SK-N-SH treated with all-trans-retinoic acid at 6 μM for 48 hours (cell line): Measurements from ENCODE around the gene OR6C74.

Experiments used
- ATAC-seq: fragments of 200-7000 bp; cut with Tn5 transposase; 3 replicates; pipeline ENCODE4 v1.9.1; 2020; ENCODE audit warnings: mild to moderate bottlenecking, moderate library complexity
- BACH2 ChIP-seq: fragments of 250-450 bp; sonication (Bioruptor Pico); IDR thresholded peaks from 2 replicates; pipeline ENCODE4 v1.9.0; 2021; ENCODE audit warnings: mild to moderate bottlenecking, borderline replicate concordance
- CREB5 ChIP-seq: fragments of 250-450 bp; sonication (Bioruptor Pico); IDR thresholded peaks from 2 replicates; pipeline ENCODE4 v1.5.1; 2020; ENCODE audit warnings: low read depth, mild to moderate bottlenecking, moderate library complexity
- CSDC2 ChIP-seq: fragments of 250-450 bp; sonication (Bioruptor Pico); IDR thresholded peaks from 2 replicates; pipeline ENCODE4 v1.5.0; 2020; ENCODE audit warnings: mild to moderate bottlenecking, moderate library complexity
- CSRNP3 ChIP-seq: fragments of 250-450 bp; sonication (Bioruptor Pico); IDR thresholded peaks from 2 replicates; pipeline ENCODE4 v1.5.1; 2021; ENCODE audit warnings: mild to moderate bottlenecking, moderate library complexity
- ESRRG ChIP-seq: fragments of 250-450 bp; sonication (Bioruptor Pico); IDR thresholded peaks from 2 replicates; pipeline ENCODE4 v1.6.1; 2021; ENCODE audit warnings: mild to moderate bottlenecking
- GLIS3 ChIP-seq: fragments of 250-450 bp; sonication (Bioruptor Pico); IDR thresholded peaks from 2 replicates; pipeline ENCODE4 v1.5.0; 2020; ENCODE audit warnings: mild to moderate bottlenecking, moderate library complexity
- ISL1 ChIP-seq: fragments of 250-450 bp; sonication (Bioruptor Pico); IDR thresholded peaks from 2 replicates; pipeline ENCODE4 v2.1.2; 2022; ENCODE audit warnings: mild to moderate bottlenecking, moderate library complexity
- OSR1 ChIP-seq: fragments of 250-450 bp; sonication (Bioruptor Pico); IDR thresholded peaks from 2 replicates; pipeline ENCODE4 v1.8.0; 2022; ENCODE audit warnings: moderate library complexity, mild to moderate bottlenecking, inconsistent platforms
- PATZ1 ChIP-seq: fragments of 250-450 bp; sonication (Bioruptor Pico); IDR thresholded peaks from 2 replicates; pipeline ENCODE4 v1.8.0; 2020; ENCODE audit warnings: mild to moderate bottlenecking, moderate library complexity, borderline replicate concordance
- POU6F1 ChIP-seq: fragments of 250-450 bp; sonication (Bioruptor Pico); IDR thresholded peaks from 2 replicates; pipeline ENCODE4 v1.8.0; 2021; ENCODE audit warnings: low read depth, mild to moderate bottlenecking, moderate library complexity, borderline replicate concordance
- PPARA ChIP-seq: fragments of 250-450 bp; sonication (Bioruptor Pico); IDR thresholded peaks from 2 replicates; pipeline ENCODE4 v1.5.0; 2020; ENCODE audit warnings: mild to moderate bottlenecking, borderline replicate concordance
- RARB ChIP-seq: fragments of 250-450 bp; sonication (Bioruptor Pico); IDR thresholded peaks from 2 replicates; pipeline ENCODE4 v1.8.0; 2021; ENCODE audit warnings: mild to moderate bottlenecking, moderate library complexity
- SNAI2 ChIP-seq: fragments of 250-450 bp; sonication (Bioruptor Pico); IDR thresholded peaks from 2 replicates; pipeline ENCODE4 v1.5.0; 2020; ENCODE audit warnings: mild to moderate bottlenecking, moderate library complexity
- TCF4 ChIP-seq: fragments of 250-450 bp; sonication (Bioruptor Pico); IDR thresholded peaks from 2 replicates; pipeline ENCODE4 v1.8.0; 2021; ENCODE audit warnings: mild to moderate bottlenecking, moderate library complexity, borderline replicate concordance
- TOX ChIP-seq: fragments of 250-450 bp; sonication (Bioruptor Pico); IDR thresholded peaks from 2 replicates; pipeline ENCODE4 v1.8.0; 2021; ENCODE audit warnings: mild to moderate bottlenecking, moderate library complexity, borderline replicate concordance
- TSHZ2 ChIP-seq: fragments of 250-450 bp; sonication (Bioruptor Pico); IDR thresholded peaks from 2 replicates; pipeline ENCODE4 v1.5.0; 2020; ENCODE audit warnings: mild to moderate bottlenecking, moderate library complexity
- ZC3H10 ChIP-seq: fragments of 250-450 bp; sonication (Bioruptor Pico); IDR thresholded peaks from 2 replicates; pipeline ENCODE4 v1.5.1; 2021; ENCODE audit warnings: mild to moderate bottlenecking, moderate library complexity
- ZFP3 ChIP-seq: fragments of 250-450 bp; sonication (Bioruptor Pico); IDR thresholded peaks from 2 replicates; pipeline ENCODE4 v1.5.0; 2020; ENCODE audit warnings: mild to moderate bottlenecking, moderate library complexity
- ZFP30 ChIP-seq: fragments of 450-650 bp; formaldehyde crosslinking; IDR thresholded peaks from 2 replicates; pipeline ENCODE4 v1.5.0; 2022; ENCODE audit warnings: mild to moderate bottlenecking, moderate library complexity
- ZNF565 ChIP-seq: fragments of 450-650 bp; formaldehyde crosslinking; conservative IDR thresholded peaks from 2 replicates; pipeline ENCODE4 v1.5.0; 2020; ENCODE audit warnings: low read depth, mild to moderate bottlenecking, moderate library complexity
- ZNF70 ChIP-seq: fragments of 450-650 bp; formaldehyde crosslinking; IDR thresholded peaks from 2 replicates; pipeline ENCODE4 v1.5.0; 2020; ENCODE audit warnings: mild to moderate bottlenecking, moderate library complexity
- ZNF8 ChIP-seq: fragments of 450-650 bp; formaldehyde crosslinking; IDR thresholded peaks from 2 replicates; pipeline ENCODE4 v1.5.0; 2020; ENCODE audit warnings: mild to moderate bottlenecking, moderate library complexity

The OR6C74 gene

GRCh38 chr12:55253281-55253680, 8.9 kb downstream of the OR6C74 start:
- ATAC-seq = no peak
- no peak for TF ChIP-seq TSHZ2 (CRISPR knock-in tag)
- no peak for TF ChIP-seq ISL1 (CRISPR knock-in tag)
- no peak for TF ChIP-seq PPARA
- no peak for TF ChIP-seq SNAI2
- TF ChIP-seq ZC3H10 (CRISPR knock-in tag) = no peak
- TF ChIP-seq POU6F1 (CRISPR knock-in tag) = no peak
- no peak for TF ChIP-seq TOX
- no peak for TF ChIP-seq CSDC2 (CRISPR knock-in tag)
- no peak for TF ChIP-seq TCF4 (CRISPR knock-in tag)
- no peak for TF ChIP-seq GLIS3 (CRISPR knock-in tag)
- no peak for TF ChIP-seq ZNF8 (CRISPR knock-in tag)
- no peak for TF ChIP-seq CREB5 (CRISPR knock-in tag)
- no peak for TF ChIP-seq ZNF565 (CRISPR knock-in tag)
- TF ChIP-seq ZFP3 (CRISPR knock-in tag) = no peak
- TF ChIP-seq BACH2 (CRISPR knock-in tag) = no peak
- TF ChIP-seq OSR1 (CRISPR knock-in tag) = no peak
- TF ChIP-seq CSRNP3 (CRISPR knock-in tag) = no peak
- TF ChIP-seq ZNF70 = no peak
- no peak for TF ChIP-seq RARB (CRISPR knock-in tag)
- TF ChIP-seq ZFP30 = no peak
- TF ChIP-seq, all 23 proteins: peak for 0

- no peak for ATAC-seq
- TF ChIP-seq TSHZ2 (CRISPR knock-in tag) = no peak
- TF ChIP-seq ESRRG (CRISPR knock-in tag) = no peak
- no peak for TF ChIP-seq TOX
- no peak for TF ChIP-seq POU6F1 (CRISPR knock-in tag)
- TF ChIP-seq SNAI2 = no peak
- TF ChIP-seq CSDC2 (CRISPR knock-in tag) = no peak
- no peak for TF ChIP-seq PATZ1 (CRISPR knock-in tag)
- no peak for TF ChIP-seq ZNF70
- no peak for TF ChIP-seq TCF4 (CRISPR knock-in tag)
- TF ChIP-seq ZNF565 (CRISPR knock-in tag) = no peak
- TF ChIP-seq ZFP30 = no peak
- no peak for TF ChIP-seq ZFP3 (CRISPR knock-in tag)
- TF ChIP-seq BACH2 (CRISPR knock-in tag) = no peak
- TF ChIP-seq OSR1 (CRISPR knock-in tag) = no peak
These were observed 12.4 kb downstream of the OR6C74 start for GRCh38 chr12:55256831-55257230.
